Subcutaneous abdominal adipose tissue (tissue), 5 donors: ENCODE data around the gene RARS1.

Experiments used
- H3K27ac ChIP-seq: one replicate; pipeline ENCODE4 v1.7.0; 2013; ENCODE audit warnings: low read depth, mild to moderate bottlenecking, inconsistent platforms, low read length, moderate library complexity
- H3K27me3 ChIP-seq, 5 donors: one replicate each; pipeline ENCODE4 v1.7.0; 2013; ENCODE audit warnings: low read length in 5 of 5, inconsistent platforms in 1 of 5; ENCODE audit not compliant: control insufficient read depth in 5 of 5, insufficient read depth in 4 of 5
- H3K36me3 ChIP-seq, 5 donors: one replicate each; pipeline ENCODE4 v1.7.0; 2013; ENCODE audit warnings: low read length in 5 of 5; ENCODE audit not compliant: control insufficient read depth in 5 of 5, insufficient read depth in 5 of 5
- H3K4me1 ChIP-seq, 5 donors: one replicate each; pipeline ENCODE4 v1.7.0; 2013; ENCODE audit warnings: low read length in 5 of 5, mild to moderate bottlenecking in 3 of 5, moderate library complexity in 1 of 5; ENCODE audit not compliant: control insufficient read depth in 5 of 5, insufficient read depth in 5 of 5
- H3K4me3 ChIP-seq, 5 donors: one replicate each; pipeline ENCODE4 v1.7.0; 2013; ENCODE audit warnings: low read length in 5 of 5, low read depth in 1 of 5
- H3K9ac ChIP-seq, 5 donors: one replicate each; pipeline ENCODE4 v1.7.0; 2013; ENCODE audit warnings: low read length in 5 of 5, mild to moderate bottlenecking in 4 of 5, moderate library complexity in 3 of 5
- H3K9me3 ChIP-seq, 5 donors: one replicate each; pipeline ENCODE4 v1.7.0; 2013; ENCODE audit warnings: low read length in 5 of 5; ENCODE audit not compliant: control insufficient read depth in 5 of 5
- donor health status: healthy.
- donor health status: healthy.
- donor health status: healthy.
- donor health status: healthy.
- donor health status: healthy.

RARS1 gene

GRCh38 chr5:168460606-168461005 is 25.7 kb upstream of the RARS1 start:
- peaks cover 0 to 5% (median 0%) of the 10 kb centered on the region in 5 donors for H3K9me3 ChIP-seq
- no peaks in the 10 kb centered on the region for H3K36me3 ChIP-seq
- H3K4me3 ChIP-seq: no peak overlapping the region
- no peak overlapping the region for H3K27ac ChIP-seq
- H3K4me1 ChIP-seq: no peaks in the 10 kb centered on the region
- no peak overlapping the region for H3K9ac ChIP-seq
- no peaks in the 10 kb centered on the region for H3K27me3 ChIP-seq

- no peaks in the 10 kb centered on the region for H3K36me3 ChIP-seq
Measured at GRCh38 chr5:168463081-168463480, 23.2 kb upstream of the RARS1 start.

GRCh38 chr5:168464214-168464613 is 22.1 kb upstream of the RARS1 start:
- peaks cover 0 to 2% (median 0%) of the 10 kb centered on the region in 5 donors for H3K27me3 ChIP-seq
- H3K36me3 ChIP-seq: peaks cover 0 to 2% (median 0%) of the 10 kb centered on the region in 5 donors
- H3K27ac ChIP-seq: no peak overlapping the region
- H3K9me3 ChIP-seq: no peaks in the 10 kb centered on the region
- no peaks in the 10 kb centered on the region for H3K4me1 ChIP-seq
- H3K9ac ChIP-seq: no peak overlapping the region
- no peak overlapping the region for H3K4me3 ChIP-seq

More at GRCh38 chr5:168463081-168463480, 23.2 kb upstream of the RARS1 start:
- H3K9me3 ChIP-seq: peaks cover 0 to 1% (median 0%) of the 10 kb centered on the region in 5 donors
- no peak overlapping the region for H3K27ac ChIP-seq
- no peak overlapping the region for H3K9ac ChIP-seq
- no peaks in the 10 kb centered on the region for H3K4me1 ChIP-seq
- H3K27me3 ChIP-seq: peaks cover 0 to 2% (median 0%) of the 10 kb centered on the region in 5 donors
- H3K4me3 ChIP-seq: no peak overlapping the region

- Histone ChIP-seq H3K9ac (no peak overlapping the region), H3K4me3 (no peak overlapping the region), H3K36me3 (peaks cover 0 to 2% (median 0%) of the 10 kb centered on the region in 5 donors), H3K9me3 (no peaks in the 10 kb centered on the region), H3K27me3 (peaks cover 0 to 2% (median 0%) of the 10 kb centered on the region in 5 donors), H3K27ac (no peak overlapping the region), H3K4me1 (no peaks in the 10 kb centered on the region)
Measured at GRCh38 chr5:168464641-168465040, 21.6 kb upstream of the RARS1 start.

DNA sequence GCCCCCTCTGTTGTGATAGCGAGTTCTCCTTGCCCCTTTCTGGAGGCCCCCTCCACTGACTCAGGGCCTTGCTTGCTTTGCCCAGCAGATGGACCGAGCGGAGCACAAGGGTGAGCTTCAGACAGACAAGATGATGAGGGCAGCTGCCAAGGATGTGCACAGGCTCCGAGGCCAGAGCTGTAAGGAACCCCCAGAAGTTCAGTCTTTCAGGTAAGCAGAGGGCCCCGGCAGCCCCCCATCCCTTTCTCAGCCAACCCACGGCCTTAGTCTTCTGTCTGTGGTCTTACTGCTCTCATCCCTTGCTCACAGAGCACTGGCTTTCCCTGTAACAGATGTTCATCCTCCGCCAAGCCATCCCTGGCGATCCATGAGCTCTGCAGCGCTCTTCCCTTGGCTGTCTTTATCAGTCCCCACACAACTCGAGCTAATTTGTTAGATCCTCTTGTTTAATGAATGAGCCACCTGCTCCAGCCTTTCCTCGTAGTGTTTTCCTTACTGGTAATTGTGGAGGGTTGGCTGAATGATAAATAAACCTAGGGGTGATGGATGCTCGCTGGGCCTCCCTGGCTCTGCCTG is 18.4 kb upstream of the RARS1 start:
- Histone ChIP-seq H3K4me3 (no peak overlapping the region), H3K9ac (no peak overlapping the region), H3K36me3 (peaks cover 0 to 2% (median 0%) of the 10 kb centered on the region in 5 donors), H3K9me3 (no peaks in the 10 kb centered on the region), H3K4me1 (peaks cover 0 to 2% (median 0%) of the 10 kb centered on the region in 5 donors), H3K27ac (no peak overlapping the region), H3K27me3 (peaks cover 0 to 2% (median 0%) of the 10 kb centered on the region in 5 donors)

GRCh38 chr5:168468836-168469235 is 17.4 kb upstream of the RARS1 start:
- Histone ChIP-seq H3K36me3 (peaks cover 0 to 2% (median 0%) of the 10 kb centered on the region in 5 donors), H3K9ac (no peak overlapping the region), H3K4me1 (peaks cover 0 to 2% (median 0%) of the 10 kb centered on the region in 5 donors), H3K9me3 (no peaks in the 10 kb centered on the region), H3K27me3 (peaks cover 0 to 2% (median 0%) of the 10 kb centered on the region in 5 donors), H3K27ac (no peak overlapping the region), H3K4me3 (no peak overlapping the region)

DNA sequence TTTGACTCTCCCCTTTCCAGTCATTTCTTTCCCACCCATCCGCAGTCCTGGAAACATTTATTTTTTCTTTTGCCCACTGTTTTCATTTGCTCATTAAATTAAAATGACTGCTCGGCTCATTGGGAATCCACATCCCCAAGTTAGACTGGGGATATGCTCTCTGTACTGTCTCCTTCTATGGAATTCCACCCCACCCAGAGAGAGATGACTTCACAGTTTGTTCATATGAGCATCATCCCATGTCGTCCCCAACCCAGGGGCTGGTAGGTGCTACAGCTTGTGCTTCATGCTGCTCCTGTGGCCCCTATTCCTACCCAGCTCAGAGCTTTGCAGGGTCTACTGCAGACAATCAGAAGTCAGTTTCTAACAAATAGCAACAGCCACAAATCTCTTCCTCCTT is 16.5 kb upstream of the RARS1 start:
- Histone ChIP-seq H3K27ac (no peak overlapping the region), H3K9ac (no peak overlapping the region), H3K36me3 (peaks cover 0 to 2% (median 0%) of the 10 kb centered on the region in 5 donors), H3K9me3 (no peaks in the 10 kb centered on the region), H3K4me3 (no peak overlapping the region), H3K27me3 (peaks cover 0 to 2% (median 0%) of the 10 kb centered on the region in 5 donors), H3K4me1 (peaks cover 0 to 2% (median 0%) of the 10 kb centered on the region in 5 donors)

GRCh38 chr5:168471785-168472184 is 14.5 kb upstream of the RARS1 start:
- Histone ChIP-seq H3K36me3 (peaks cover 0 to 2% (median 0%) of the 10 kb centered on the region in 5 donors), H3K9ac (no peak overlapping the region), H3K4me1 (peaks cover 0 to 2% (median 0%) of the 10 kb centered on the region in 5 donors), H3K27me3 (peaks cover 0 to 2% (median 0%) of the 10 kb centered on the region in 5 donors), H3K27ac (no peak overlapping the region), H3K9me3 (no peaks in the 10 kb centered on the region), H3K4me3 (no peak overlapping the region)

- Histone ChIP-seq H3K27ac (no peak overlapping the region), H3K36me3 (peaks cover 0 to 2% (median 0%) of the 10 kb centered on the region in 5 donors), H3K27me3 (peaks cover 0 to under 1% (median 0%) of the 10 kb centered on the region in 5 donors), H3K9ac (no peak overlapping the region), H3K4me3 (no peak overlapping the region), H3K9me3 (no peaks in the 10 kb centered on the region), H3K4me1 (peaks cover 0 to 2% (median 0%) of the 10 kb centered on the region in 5 donors)
Measured at GRCh38 chr5:168472329-168472728, 13.9 kb upstream of the RARS1 start.

DNA sequence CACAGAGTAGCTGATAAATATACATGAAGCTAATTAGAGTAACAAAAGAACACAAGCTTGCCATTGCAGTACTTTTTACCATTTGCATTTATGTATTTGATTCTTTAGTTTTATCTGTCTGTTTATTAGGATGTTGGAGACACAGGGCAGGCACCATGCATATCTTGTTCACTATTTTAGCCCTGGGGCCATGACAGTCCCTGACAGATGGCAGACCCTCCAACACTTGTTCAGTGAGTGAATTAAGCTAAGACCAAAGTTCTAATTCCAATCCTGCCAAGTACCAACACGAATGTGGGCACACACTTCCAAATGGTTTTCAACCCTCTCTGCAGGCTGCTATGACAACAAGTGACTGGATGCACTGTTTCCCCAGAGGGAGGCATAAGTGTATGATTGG is 12.0 kb upstream of the RARS1 start:
- Histone ChIP-seq H3K27me3 (no peaks in the 10 kb centered on the region), H3K36me3 (no peaks in the 10 kb centered on the region), H3K4me3 (no peak overlapping the region), H3K9me3 (no peaks in the 10 kb centered on the region), H3K27ac (no peak overlapping the region), H3K9ac (no peak overlapping the region), H3K4me1 (peaks cover 0 to 2% (median 0%) of the 10 kb centered on the region in 5 donors)
